ENCODE measurements around the gene CDKAL1. TPM values are rescaled to one million over a fixed set of nuclear protein-coding genes. Genes with fewer than 3 reads are reported as not detected.

The CDKAL1 gene
- total RNA-seq, 5 donors from 2014 or later (not counting 1 experiment from before 2014, with no cell fraction given), result 18.8 to 29.9 (median 20.5) TPM

DNA sequence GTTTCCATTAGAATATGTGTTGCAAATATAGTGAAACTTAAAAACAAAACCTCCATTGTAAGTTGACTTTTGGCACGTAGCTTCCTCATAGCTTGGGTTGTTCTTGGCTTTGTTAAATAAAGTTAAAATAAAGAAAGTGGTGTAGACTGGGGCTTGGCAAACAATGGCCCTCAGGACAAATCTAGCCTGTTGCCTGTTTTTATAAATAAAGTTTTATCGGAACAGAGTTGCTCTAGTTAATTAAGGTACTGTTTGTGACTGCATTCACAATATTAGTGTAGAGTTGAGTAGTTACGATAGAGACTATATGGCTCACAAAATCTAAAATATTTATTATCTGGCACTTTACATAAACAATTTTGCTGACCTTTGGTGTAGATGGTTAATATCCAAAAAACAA, 168.8 kb downstream of the CDKAL1 start:
- WGBS (ENCODE audit: insufficient coverage), result no CpG with 5 or more reads among the region's 3 CpGs

DNA sequence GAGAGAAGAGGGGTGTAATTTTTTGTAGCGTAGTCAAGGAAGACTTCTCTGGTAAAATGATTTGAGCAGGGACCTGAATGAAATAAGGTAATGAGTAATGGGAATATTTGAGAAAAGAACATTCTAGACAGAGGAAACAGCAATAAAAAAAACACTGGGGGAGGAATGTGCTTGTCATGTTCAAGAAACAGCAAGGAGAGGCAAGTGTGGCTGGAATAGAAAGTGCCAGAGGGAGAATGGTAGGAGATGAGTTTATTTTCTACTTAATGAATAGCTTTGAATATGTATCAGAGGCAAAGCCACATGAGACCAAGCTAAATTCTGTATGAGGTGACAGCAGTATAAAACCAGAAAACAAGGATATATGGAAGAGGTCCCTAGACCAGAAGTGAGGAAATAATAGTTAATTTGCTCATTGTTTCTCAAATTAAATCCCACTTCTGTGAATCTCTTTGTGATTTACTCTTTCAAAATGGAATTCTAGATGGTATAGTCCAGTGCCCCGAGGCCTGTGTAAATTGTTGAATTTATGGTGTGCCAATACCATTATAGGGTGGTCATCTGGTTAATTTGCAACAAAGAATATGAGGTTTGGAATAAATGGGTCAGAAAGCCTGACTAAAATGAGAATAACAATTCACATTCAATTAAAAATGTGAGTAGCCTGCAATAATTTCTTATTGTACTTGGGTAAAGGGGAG, 170.2 kb downstream of the CDKAL1 start:
- H3K27me3 Mint-ChIP-seq, result no peaks in the 10 kb centered on the region
- CTCF ChIA-PET, result interaction anchor here (0.5 to 0.6 kb wide), 2 partner anchors 10 to 38 kb away, joined by 3 to 7 read pairs; no protein-coding TSS in a partner anchor
- H3K9me3 Mint-ChIP-seq, result no peaks in the 10 kb centered on the region
- Histone ChIP-seq H3K4me1 (ENCODE audit: control insufficient read depth in 1 of 2, extremely low read depth in 1 of 2, insufficient read depth in 2 of 2, low read length in 2 of 2) (no peaks in the 10 kb centered on the region), H3K4me3 (ENCODE audit: control insufficient read depth in 1 of 2, extremely low read depth in 1 of 2, low read length in 1 of 2) (no peak overlapping the region), H3K27me3 (replicated peaks in 1 of 2; ENCODE audit: control insufficient read depth in 2 of 2, extremely low read depth in 1 of 2, insufficient read depth in 2 of 2, low read length in 1 of 2) (no peaks in the 10 kb centered on the region), H3K9me3 (no peaks in the 10 kb centered on the region), H3K27ac (ENCODE audit: low read length) (no peak overlapping the region), H3K36me3 (ENCODE audit: control insufficient read depth in 2 of 2, extremely low read depth in 1 of 2, insufficient read depth in 1 of 2, low read length in 1 of 2) (no peaks in the 10 kb centered on the region)
- POLR2A ChIA-PET, result no interaction called here
- H3K27ac Mint-ChIP-seq, result no peak overlapping the region
- peaks cover 51 to 77% (median 57%) of the 10 kb centered on the region in 3 donors for H3K4me1 Mint-ChIP-seq
- no peak for DNase-seq
- WGBS (ENCODE audit: insufficient coverage), result 100% methylated on average over 1 of the region's 2 CpGs
- no peak overlapping the region for H3K4me3 Mint-ChIP-seq
- ATAC-seq (replicated peaks in 1 of 4), result no peak
- H3K36me3 Mint-ChIP-seq, result peaks cover 5% of the 10 kb centered on the region

More for the DNA sequence above, 168.8 kb downstream of the CDKAL1 start:
- ChIA-PET POLR2A (interaction anchor here in 1 of 2 donors (0.6 kb wide), 1 partner anchor 278 kb away, joined by 3 read pairs; no protein-coding TSS in a partner anchor), CTCF (interaction anchor here (0.8 kb wide), 2 partner anchors 9 to 1845 kb away, joined by 3 read pairs; no protein-coding TSS in a partner anchor)
- Mint-ChIP-seq H3K9me3 (no peaks in the 10 kb centered on the region), H3K4me3 (no peak overlapping the region), H3K4me1 (peaks cover 45 to 63% (median 52%) of the 10 kb centered on the region in 3 donors), H3K27ac (no peak overlapping the region), H3K27me3 (no peaks in the 10 kb centered on the region), H3K36me3 (peaks cover 5% of the 10 kb centered on the region)
- no peaks in the 10 kb centered on the region for H3K36me3 ChIP-seq (ENCODE audit: control insufficient read depth in 2 of 2, extremely low read depth in 1 of 2, insufficient read depth in 1 of 2, low read length in 1 of 2)
- ATAC-seq (replicated peaks in 1 of 4) (no peak), DNase-seq (no peak)
- no peaks in the 10 kb centered on the region for H3K9me3 ChIP-seq
- H3K4me1 ChIP-seq (ENCODE audit: control insufficient read depth in 1 of 2, extremely low read depth in 1 of 2, insufficient read depth in 2 of 2, low read length in 2 of 2), result no peaks in the 10 kb centered on the region
- H3K27me3 ChIP-seq (replicated peaks in 1 of 2; ENCODE audit: control insufficient read depth in 2 of 2, extremely low read depth in 1 of 2, insufficient read depth in 2 of 2, low read length in 1 of 2), result no peaks in the 10 kb centered on the region
- H3K4me3 ChIP-seq (ENCODE audit: control insufficient read depth in 1 of 2, extremely low read depth in 1 of 2, low read length in 1 of 2), result no peak overlapping the region
- H3K27ac ChIP-seq (ENCODE audit: low read length), result no peak overlapping the region

DNA sequence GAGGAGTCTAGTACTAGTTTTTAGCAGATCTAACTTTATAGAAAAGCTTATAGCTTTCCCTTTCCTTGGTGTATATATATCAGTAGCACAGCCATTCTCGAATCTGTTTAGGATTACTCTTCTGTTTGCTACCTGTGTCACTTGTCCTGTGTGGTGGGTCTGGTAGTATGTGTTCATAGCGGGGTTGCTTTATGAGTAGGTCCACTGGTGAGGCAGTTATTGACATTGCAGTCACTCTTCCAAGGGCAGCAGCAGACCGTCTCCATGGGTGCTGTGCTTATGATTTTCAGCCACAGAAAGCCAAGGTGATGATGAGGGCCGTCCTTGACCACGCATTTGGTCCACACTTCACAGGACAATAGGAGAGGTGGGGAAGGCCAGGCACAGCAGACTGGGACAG, 171.5 kb downstream of the CDKAL1 start:
- no peak overlapping the region for H3K27ac Mint-ChIP-seq
- Histone ChIP-seq H3K4me1 (ENCODE audit: control insufficient read depth in 1 of 2, extremely low read depth in 1 of 2, insufficient read depth in 2 of 2, low read length in 2 of 2) (no peaks in the 10 kb centered on the region), H3K9me3 (no peaks in the 10 kb centered on the region), H3K4me3 (ENCODE audit: control insufficient read depth in 1 of 2, extremely low read depth in 1 of 2, low read length in 1 of 2) (no peak overlapping the region), H3K27me3 (replicated peaks in 1 of 2; ENCODE audit: control insufficient read depth in 2 of 2, extremely low read depth in 1 of 2, insufficient read depth in 2 of 2, low read length in 1 of 2) (no peaks in the 10 kb centered on the region), H3K36me3 (ENCODE audit: control insufficient read depth in 2 of 2, extremely low read depth in 1 of 2, insufficient read depth in 1 of 2, low read length in 1 of 2) (no peaks in the 10 kb centered on the region), H3K27ac (ENCODE audit: low read length) (no peak overlapping the region)
- DNase-seq (no peak), ATAC-seq (replicated peaks in 1 of 4) (no peak)
- H3K4me3 Mint-ChIP-seq, result no peak overlapping the region
- H3K4me1 Mint-ChIP-seq, result peaks cover 57 to 80% (median 61%) of the 10 kb centered on the region in 3 donors
- H3K27me3 Mint-ChIP-seq, result no peaks in the 10 kb centered on the region
- ChIA-PET POLR2A (no interaction called here), CTCF (no interaction called here)
- H3K9me3 Mint-ChIP-seq, result no peaks in the 10 kb centered on the region
- 95% methylated on average over 3 of the region's 5 CpGs for WGBS (ENCODE audit: insufficient coverage)
- H3K36me3 Mint-ChIP-seq, result peaks cover 5% of the 10 kb centered on the region

- no peak for ATAC-seq (replicated peaks in 1 of 4)
- Histone ChIP-seq H3K27ac (ENCODE audit: low read length) (no peak overlapping the region), H3K4me1 (ENCODE audit: control insufficient read depth in 1 of 2, extremely low read depth in 1 of 2, insufficient read depth in 2 of 2, low read length in 2 of 2) (no peaks in the 10 kb centered on the region), H3K36me3 (ENCODE audit: control insufficient read depth in 2 of 2, extremely low read depth in 1 of 2, insufficient read depth in 1 of 2, low read length in 1 of 2) (no peaks in the 10 kb centered on the region), H3K27me3 (replicated peaks in 1 of 2; ENCODE audit: control insufficient read depth in 2 of 2, extremely low read depth in 1 of 2, insufficient read depth in 2 of 2, low read length in 1 of 2) (no peaks in the 10 kb centered on the region), H3K4me3 (ENCODE audit: control insufficient read depth in 1 of 2, extremely low read depth in 1 of 2, low read length in 1 of 2) (no peak overlapping the region), H3K9me3 (no peaks in the 10 kb centered on the region)
- Mint-ChIP-seq H3K4me1 (peaks cover 56 to 81% (median 65%) of the 10 kb centered on the region in 3 donors), H3K27ac (no peak overlapping the region), H3K4me3 (no peak overlapping the region), H3K9me3 (no peaks in the 10 kb centered on the region), H3K27me3 (no peaks in the 10 kb centered on the region), H3K36me3 (peaks cover 5% of the 10 kb centered on the region)
- CTCF ChIA-PET, result no interaction called here
- no peak for DNase-seq
- WGBS (ENCODE audit: insufficient coverage), result no CpG with 5 or more reads among the region's 1 CpG
- POLR2A ChIA-PET, result no interaction called here
Measured at GRCh38 chr6:20706238-20706938, 172.1 kb downstream of the CDKAL1 start.

- no peaks in the 10 kb centered on the region for H3K27me3 Mint-ChIP-seq
- H3K4me1 Mint-ChIP-seq, result peaks cover 54 to 81% (median 62%) of the 10 kb centered on the region in 3 donors
- H3K27ac Mint-ChIP-seq, result no peak overlapping the region
- H3K27me3 ChIP-seq (replicated peaks in 1 of 2; ENCODE audit: control insufficient read depth in 2 of 2, extremely low read depth in 1 of 2, insufficient read depth in 2 of 2, low read length in 1 of 2), result no peaks in the 10 kb centered on the region
- no peaks in the 10 kb centered on the region for H3K9me3 Mint-ChIP-seq
- ChIA-PET CTCF (no interaction called here), POLR2A (no interaction called here)
- H3K27ac ChIP-seq (ENCODE audit: low read length), result no peak overlapping the region
- H3K4me1 ChIP-seq (ENCODE audit: control insufficient read depth in 1 of 2, extremely low read depth in 1 of 2, insufficient read depth in 2 of 2, low read length in 2 of 2), result no peaks in the 10 kb centered on the region
- WGBS (ENCODE audit: insufficient coverage), result no CpG with 5 or more reads among the region's 2 CpGs
- H3K4me3 ChIP-seq (ENCODE audit: control insufficient read depth in 1 of 2, extremely low read depth in 1 of 2, low read length in 1 of 2), result no peak overlapping the region
- peaks cover 7% of the 10 kb centered on the region for H3K36me3 Mint-ChIP-seq
- no peak for ATAC-seq (replicated peaks in 1 of 4)
- H3K9me3 ChIP-seq, result no peaks in the 10 kb centered on the region
- H3K4me3 Mint-ChIP-seq, result no peak overlapping the region
- no peaks in the 10 kb centered on the region for H3K36me3 ChIP-seq (ENCODE audit: control insufficient read depth in 2 of 2, extremely low read depth in 1 of 2, insufficient read depth in 1 of 2, low read length in 1 of 2)
- DNase-seq, result no peak
Measured at GRCh38 chr6:20706939-20707485, 172.8 kb downstream of the CDKAL1 start.

DNA sequence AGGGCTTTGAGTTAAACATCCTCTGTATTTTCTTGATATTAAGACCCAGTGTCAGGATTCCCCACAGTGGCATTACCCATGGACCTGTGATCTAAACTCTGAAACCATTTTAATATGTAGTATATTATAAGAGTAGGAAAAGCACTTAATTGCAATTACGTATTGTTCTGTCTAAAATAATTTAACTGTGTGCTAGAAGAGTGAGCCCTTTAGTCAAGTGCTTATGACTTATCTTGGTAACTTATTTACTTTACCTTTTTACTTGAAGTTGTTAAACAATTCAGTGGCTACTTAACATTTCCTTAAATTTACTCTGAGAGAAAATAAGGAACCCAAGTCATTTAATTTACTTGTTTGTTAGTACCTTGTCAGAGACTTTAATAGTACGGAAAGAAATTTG, 173.6 kb downstream of the CDKAL1 start:
- peaks cover 51 to 75% (median 59%) of the 10 kb centered on the region in 3 donors for H3K4me1 Mint-ChIP-seq
- DNase-seq (no peak), ATAC-seq (replicated peaks in 1 of 4) (no peak)
- no peaks in the 10 kb centered on the region for H3K27me3 Mint-ChIP-seq
- ChIA-PET CTCF (interaction anchor here in 1 of 2 donors (0.6 kb wide), 1 partner anchor 303 kb away, joined by 3 read pairs; no protein-coding TSS in a partner anchor), POLR2A (no interaction called here)
- H3K9me3 ChIP-seq, result no peaks in the 10 kb centered on the region
- H3K27ac Mint-ChIP-seq, result no peak overlapping the region
- no peak overlapping the region for H3K4me3 Mint-ChIP-seq
- no peaks in the 10 kb centered on the region for H3K27me3 ChIP-seq (replicated peaks in 1 of 2; ENCODE audit: control insufficient read depth in 2 of 2, extremely low read depth in 1 of 2, insufficient read depth in 2 of 2, low read length in 1 of 2)
- H3K9me3 Mint-ChIP-seq, result no peaks in the 10 kb centered on the region
- H3K27ac ChIP-seq (ENCODE audit: low read length), result no peak overlapping the region
- no peaks in the 10 kb centered on the region for H3K4me1 ChIP-seq (ENCODE audit: control insufficient read depth in 1 of 2, extremely low read depth in 1 of 2, insufficient read depth in 2 of 2, low read length in 2 of 2)
- no CpG with 5 or more reads among the region's 2 CpGs for WGBS (ENCODE audit: insufficient coverage)
- no peak overlapping the region for H3K4me3 ChIP-seq (ENCODE audit: control insufficient read depth in 1 of 2, extremely low read depth in 1 of 2, low read length in 1 of 2)
- peaks cover 10% of the 10 kb centered on the region for H3K36me3 Mint-ChIP-seq
- H3K36me3 ChIP-seq (ENCODE audit: control insufficient read depth in 2 of 2, extremely low read depth in 1 of 2, insufficient read depth in 1 of 2, low read length in 1 of 2), result no peaks in the 10 kb centered on the region

Data from T-cell (primary cell).